Naive thymus-derived CD4-positive, alpha-beta T cell (primary cell): ENCODE results near the gene SPANXD. TPM values are rescaled to one million over a fixed set of nuclear protein-coding genes. Genes with fewer than 3 reads are reported as not detected.

Source experiments
- ATAC-seq: fragments of 150-1000 bp; cut with Tn5 transposase; 2 replicates; pipeline ENCODE4 v1.10.0; 2021; ENCODE audit warnings: mild to moderate bottlenecking, moderate library complexity
- CTCF ChIA-PET: fragments of 350-600 bp; sonication (Branson Sonifier 250); formaldehyde crosslinking; loops from one replicate; lab custom pipeline; 2021; ENCODE audit warnings: antibody characterized with exemption; lab: Charles Lee
- POLR2A ChIA-PET: fragments of 350-600 bp; sonication (Branson Sonifier 250); formaldehyde crosslinking; loops from one replicate; lab custom pipeline; 2021; ENCODE audit warnings: antibody characterized with exemption, inconsistent platforms; lab: Charles Lee
- DNase-seq, 9 donors: peaks; one replicate each; pipeline versions ENCODE4 v3.0.0 to v3.0.0-alpha.2; 2020 to 2022; ENCODE audit warnings: mixed read lengths in 1 of 9
- H3K27ac ChIP-seq: one replicate; pipeline ENCODE4 v1.7.0; 2013; ENCODE audit warnings: mild to moderate bottlenecking, low read depth, low read length, moderate library complexity
- H3K27me3 ChIP-seq, 2 donors: one replicate each; pipeline ENCODE4 v1.7.0; 2013; ENCODE audit warnings: low read length in 2 of 2, mild to moderate bottlenecking in 2 of 2, moderate library complexity in 2 of 2; ENCODE audit not compliant: control insufficient read depth in 2 of 2, insufficient read depth in 2 of 2
- H3K36me3 ChIP-seq, 3 experiments: 1 replicate in 2 of 3; 2 replicates in 1 of 3; pipeline ENCODE4 v1.7.0; 2013; ENCODE audit warnings: low read length in 3 of 3, mild to moderate bottlenecking in 3 of 3, moderate library complexity in 1 of 3; ENCODE audit not compliant: insufficient read depth in 3 of 3, control insufficient read depth in 2 of 3
- H3K4me1 ChIP-seq, 2 donors: one replicate each; pipeline ENCODE4 v1.7.0; 2013; ENCODE audit warnings: low read length in 2 of 2, mild to moderate bottlenecking in 2 of 2, moderate library complexity in 1 of 2; ENCODE audit not compliant: control insufficient read depth in 2 of 2, insufficient read depth in 2 of 2
- H3K4me3 ChIP-seq: 2 replicates; pipeline ENCODE4 v1.7.0; 2013; ENCODE audit warnings: mild to moderate bottlenecking, low read length
- H3K9me3 ChIP-seq, 3 experiments: 1 replicate in 2 of 3; 2 replicates in 1 of 3; pipeline ENCODE4 v1.7.0; 2013; ENCODE audit warnings: low read length in 3 of 3; ENCODE audit not compliant: control insufficient read depth in 2 of 3
- H3K27ac Mint-ChIP-seq, 9 donors: one replicate each; pipeline ENCODE4 v1.8.0; 2020 to 2022; ENCODE audit warnings: mixed read lengths in 9 of 9, mild to moderate bottlenecking in 8 of 9, moderate library complexity in 5 of 9, inconsistent platforms in 2 of 9
- H3K27me3 Mint-ChIP-seq, 5 donors: one replicate each; pipeline ENCODE4 v1.8.0; 2021 to 2022; ENCODE audit warnings: mixed read lengths in 5 of 5, mild to moderate bottlenecking in 1 of 5
- H3K36me3 Mint-ChIP-seq, 5 donors: one replicate each; pipeline ENCODE4 v1.8.0; 2020 to 2022; ENCODE audit warnings: mixed read lengths in 5 of 5, mild to moderate bottlenecking in 3 of 5, inconsistent platforms in 1 of 5
- H3K4me1 Mint-ChIP-seq, 7 donors: one replicate each; pipeline ENCODE4 v1.8.0; 2020 to 2022; ENCODE audit warnings: mixed read lengths in 7 of 7, mild to moderate bottlenecking in 3 of 7, inconsistent platforms in 1 of 7
- H3K4me3 Mint-ChIP-seq, 10 donors: one replicate each; pipeline ENCODE4 v1.8.0; 2020 to 2022; ENCODE audit warnings: mild to moderate bottlenecking in 10 of 10, mixed read lengths in 10 of 10, moderate library complexity in 6 of 10, inconsistent platforms in 2 of 10
- H3K9me3 Mint-ChIP-seq, 11 donors: one replicate each; pipeline ENCODE4 v1.8.0; 2020 to 2022; ENCODE audit warnings: mixed read lengths in 11 of 11, mild to moderate bottlenecking in 4 of 11, inconsistent platforms in 1 of 11, moderate library complexity in 1 of 11
- intact Hi-C, 2 donors: fragments of 100-400 bp; cut with micrococcal nuclease; formaldehyde crosslinking; loops; one replicate each; pipeline ENCODE4 v1.15.1; 2023
- polyA plus RNA-seq, 2 donors: library from polyadenylated mRNA; unstranded; fragments of 300-500 nt; fragmentation: Illumina TruSeq; gene quantifications; one replicate each; pipeline ENCODE4 v1.2.3, GENCODE V29; 2021
- total RNA-seq, 6 experiments: library from RNA in 5 of 6; stranded (reverse) in 5 of 6; gene quantifications; 1 replicate in 5 of 6; 2 replicates in 1 of 6; pipeline ENCODE4 v1.2.3 and lab custom pipeline; 2021 to 2026

The SPANXD gene
- total and polyA plus RNA-seq, 7 experiments from 2014 or later, result not detected

- Mint-ChIP-seq H3K36me3 (no peaks in the 10 kb centered on the region), H3K4me3 (no peak overlapping the region), H3K27me3 (no peaks in the 10 kb centered on the region), H3K4me1 (no peaks in the 10 kb centered on the region), H3K9me3 (peaks cover 0 to 5% (median 2%) of the 10 kb centered on the region in 11 donors), H3K27ac (no peak overlapping the region)
- H3K9me3 ChIP-seq, result no peaks in the 10 kb centered on the region
- DNase-seq (no peak), ATAC-seq (no peak)
- H3K4me3 ChIP-seq, result no peak overlapping the region
- no peaks in the 10 kb centered on the region for H3K27me3 ChIP-seq
- POLR2A ChIA-PET, result no interaction called here
- no peaks in the 10 kb centered on the region for H3K4me1 ChIP-seq
- intact Hi-C loops, result no loop called here
- CTCF ChIA-PET, result no interaction called here
- no peaks in the 10 kb centered on the region for H3K36me3 ChIP-seq
- H3K27ac ChIP-seq, result no peak overlapping the region
Measured at GRCh38 chrX:141701072-141701471, 2.5 kb upstream of the SPANXD start.

DNA sequence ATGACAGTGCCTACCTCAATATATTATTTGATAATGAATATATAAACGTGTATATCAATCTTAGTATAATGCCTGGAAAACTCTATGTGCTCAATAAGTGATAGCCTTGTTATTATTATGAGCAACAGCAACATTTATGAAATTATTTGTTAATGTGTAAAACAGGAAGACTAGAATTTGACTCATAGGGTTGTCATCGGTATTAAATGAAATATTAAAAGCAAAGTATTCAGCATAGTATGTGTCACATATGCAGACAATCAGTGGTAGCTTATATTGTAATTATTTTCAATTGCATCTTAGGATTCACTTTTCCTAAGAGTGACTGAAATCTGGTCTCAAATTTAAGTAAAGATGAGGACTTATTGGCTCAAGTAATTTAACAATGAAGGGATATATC is 24.6 kb downstream of the SPANXD start:
- no peak for ATAC-seq
- intact Hi-C loops, result no loop called here
- Mint-ChIP-seq H3K9me3 (peaks cover 0 to 8% (median 3%) of the 10 kb centered on the region in 11 donors), H3K36me3 (no peaks in the 10 kb centered on the region), H3K27ac (no peak overlapping the region), H3K4me3 (no peak overlapping the region), H3K4me1 (no peaks in the 10 kb centered on the region), H3K27me3 (no peaks in the 10 kb centered on the region)
- POLR2A ChIA-PET, result no interaction called here
- H3K27me3 ChIP-seq, result no peaks in the 10 kb centered on the region
- no peak overlapping the region for H3K4me3 ChIP-seq
- CTCF ChIA-PET, result no interaction called here
- no peak overlapping the region for H3K27ac ChIP-seq
- H3K36me3 ChIP-seq, result no peaks in the 10 kb centered on the region
- H3K4me1 ChIP-seq, result no peaks in the 10 kb centered on the region
- no peaks in the 10 kb centered on the region for H3K9me3 ChIP-seq
- no peak for DNase-seq

GRCh38 chrX:141669689-141670088 is 28.9 kb downstream of the SPANXD start:
- Histone ChIP-seq H3K36me3 (no peaks in the 10 kb centered on the region), H3K4me3 (no peak overlapping the region), H3K27ac (no peak overlapping the region), H3K27me3 (no peaks in the 10 kb centered on the region), H3K9me3 (no peaks in the 10 kb centered on the region), H3K4me1 (no peaks in the 10 kb centered on the region)
- CTCF ChIA-PET, result no interaction called here
- H3K4me1 Mint-ChIP-seq, result no peaks in the 10 kb centered on the region
- intact Hi-C loops, result no loop called here
- H3K9me3 Mint-ChIP-seq, result peaks cover 0 to 6% (median 3%) of the 10 kb centered on the region in 11 donors
- ATAC-seq (no peak), DNase-seq (no peak)
- H3K36me3 Mint-ChIP-seq, result no peaks in the 10 kb centered on the region
- POLR2A ChIA-PET, result no interaction called here
- H3K27me3 Mint-ChIP-seq, result no peaks in the 10 kb centered on the region
- no peak overlapping the region for H3K27ac Mint-ChIP-seq
- H3K4me3 Mint-ChIP-seq, result no peak overlapping the region

- H3K27me3 Mint-ChIP-seq, result no peaks in the 10 kb centered on the region
- Histone ChIP-seq H3K9me3 (no peaks in the 10 kb centered on the region), H3K27me3 (no peaks in the 10 kb centered on the region), H3K4me1 (no peaks in the 10 kb centered on the region), H3K27ac (no peak overlapping the region), H3K36me3 (no peaks in the 10 kb centered on the region), H3K4me3 (no peak overlapping the region)
- H3K4me3 Mint-ChIP-seq, result no peak overlapping the region
- no peak for ATAC-seq
- H3K9me3 Mint-ChIP-seq, result peaks cover 0 to 6% (median 0%) of the 10 kb centered on the region in 11 donors
- H3K27ac Mint-ChIP-seq, result no peak overlapping the region
- no peaks in the 10 kb centered on the region for H3K36me3 Mint-ChIP-seq
- intact Hi-C loops, result no loop called here
- DNase-seq, result no peak
- no peaks in the 10 kb centered on the region for H3K4me1 Mint-ChIP-seq
- POLR2A ChIA-PET, result no interaction called here
- CTCF ChIA-PET, result no interaction called here
Measured at GRCh38 chrX:141668371-141668770, 30.2 kb downstream of the SPANXD start.

DNA sequence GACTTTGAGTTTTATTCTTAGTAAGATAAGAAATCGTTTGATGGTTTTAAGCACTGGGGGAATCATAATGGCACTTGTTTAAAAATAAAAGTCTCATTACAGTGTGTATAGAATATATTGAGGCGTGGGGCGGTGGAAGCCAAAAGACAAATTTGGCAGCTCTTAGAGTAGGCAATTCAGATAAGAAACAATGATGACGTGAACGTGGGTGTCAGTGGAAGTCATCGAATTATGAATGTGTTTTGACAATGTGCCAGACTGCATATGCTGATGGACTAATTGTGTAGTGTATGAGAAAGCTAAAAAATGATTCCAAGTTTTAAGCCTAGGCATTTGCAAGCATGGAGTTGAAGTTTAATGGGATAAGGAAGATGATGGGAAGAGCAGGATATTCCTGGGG is 35.8 kb downstream of the SPANXD start:
- DNase-seq (no peak), ATAC-seq (no peak)
- no peaks in the 10 kb centered on the region for H3K36me3 ChIP-seq
- Mint-ChIP-seq H3K36me3 (no peaks in the 10 kb centered on the region), H3K4me3 (no peak overlapping the region), H3K27ac (no peak overlapping the region), H3K9me3 (peaks cover 0 to 4% (median 0%) of the 10 kb centered on the region in 11 donors), H3K27me3 (no peaks in the 10 kb centered on the region), H3K4me1 (no peaks in the 10 kb centered on the region)
- no peaks in the 10 kb centered on the region for H3K9me3 ChIP-seq
- no peaks in the 10 kb centered on the region for H3K4me1 ChIP-seq
- CTCF ChIA-PET, result no interaction called here
- POLR2A ChIA-PET, result no interaction called here
- no peak overlapping the region for H3K4me3 ChIP-seq
- H3K27ac ChIP-seq, result no peak overlapping the region
- intact Hi-C loops, result no loop called here
- H3K27me3 ChIP-seq, result no peaks in the 10 kb centered on the region

DNA sequence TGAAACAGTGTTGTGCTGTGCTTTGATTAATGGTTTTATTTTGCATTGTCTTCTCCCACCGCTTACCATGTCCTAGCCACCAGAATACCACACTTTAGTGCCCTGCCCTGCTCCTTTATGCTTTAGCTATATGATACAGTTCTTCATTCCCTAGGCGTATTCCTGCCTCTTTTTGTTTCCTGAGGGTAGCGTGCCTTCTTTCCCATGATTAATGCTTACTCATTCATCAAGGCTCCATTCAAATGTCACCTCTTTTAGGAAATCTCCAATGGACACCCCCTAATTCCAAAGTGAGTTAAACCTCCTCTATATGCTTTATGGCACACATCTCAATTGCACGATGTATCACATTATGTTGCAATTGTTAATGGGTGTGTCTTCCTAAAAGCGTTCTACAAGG is 46.3 kb downstream of the SPANXD start:
- intact Hi-C loops, result no loop called here
- Histone ChIP-seq H3K4me3 (no peak overlapping the region), H3K4me1 (no peaks in the 10 kb centered on the region), H3K9me3 (no peaks in the 10 kb centered on the region), H3K27me3 (no peaks in the 10 kb centered on the region), H3K36me3 (no peaks in the 10 kb centered on the region), H3K27ac (no peak overlapping the region)
- no peaks in the 10 kb centered on the region for H3K4me1 Mint-ChIP-seq
- no peaks in the 10 kb centered on the region for H3K27me3 Mint-ChIP-seq
- H3K4me3 Mint-ChIP-seq, result no peak overlapping the region
- H3K9me3 Mint-ChIP-seq, result peaks cover 0 to 5% (median 0%) of the 10 kb centered on the region in 11 donors
- H3K27ac Mint-ChIP-seq, result no peak overlapping the region
- CTCF ChIA-PET, result no interaction called here
- no peak for ATAC-seq
- POLR2A ChIA-PET, result no interaction called here
- no peak for DNase-seq
- H3K36me3 Mint-ChIP-seq, result no peaks in the 10 kb centered on the region
